ENCODE data around the gene FLRT2.
A peak's percentile ranks its signal among the peaks of the same experiment; 100 is the strongest.

Gene FLRT2

GRCh38 chr14:85531587-85532373 is 1.8 kb downstream of the FLRT2 start:
- peaks cover 0 to 45% of the 10 kb centered on the region in 2 donors for H3K4me1 ChIP-seq (ENCODE audit: control insufficient read depth in 1 of 2, insufficient read depth in 2 of 2, low read length in 2 of 2)
- H3K9me3 ChIP-seq (ENCODE audit: control insufficient read depth in 1 of 2, low read length in 2 of 2) = no peaks in the 10 kb centered on the region
- H3K27ac ChIP-seq (ENCODE audit: low read length) = peak overlapping the region; percentile 3
- H3K4me3 ChIP-seq (ENCODE audit: low read depth in 1 of 2, low read length in 2 of 2) = peak overlapping the region; percentile 58 to 69
- peaks cover 39% of the 10 kb centered on the region for H3K27me3 ChIP-seq (ENCODE audit: low read depth, low read length)
- H3K36me3 ChIP-seq (ENCODE audit: control insufficient read depth in 1 of 2, insufficient read depth in 2 of 2, low read length in 2 of 2) = no peaks in the 10 kb centered on the region

DNA sequence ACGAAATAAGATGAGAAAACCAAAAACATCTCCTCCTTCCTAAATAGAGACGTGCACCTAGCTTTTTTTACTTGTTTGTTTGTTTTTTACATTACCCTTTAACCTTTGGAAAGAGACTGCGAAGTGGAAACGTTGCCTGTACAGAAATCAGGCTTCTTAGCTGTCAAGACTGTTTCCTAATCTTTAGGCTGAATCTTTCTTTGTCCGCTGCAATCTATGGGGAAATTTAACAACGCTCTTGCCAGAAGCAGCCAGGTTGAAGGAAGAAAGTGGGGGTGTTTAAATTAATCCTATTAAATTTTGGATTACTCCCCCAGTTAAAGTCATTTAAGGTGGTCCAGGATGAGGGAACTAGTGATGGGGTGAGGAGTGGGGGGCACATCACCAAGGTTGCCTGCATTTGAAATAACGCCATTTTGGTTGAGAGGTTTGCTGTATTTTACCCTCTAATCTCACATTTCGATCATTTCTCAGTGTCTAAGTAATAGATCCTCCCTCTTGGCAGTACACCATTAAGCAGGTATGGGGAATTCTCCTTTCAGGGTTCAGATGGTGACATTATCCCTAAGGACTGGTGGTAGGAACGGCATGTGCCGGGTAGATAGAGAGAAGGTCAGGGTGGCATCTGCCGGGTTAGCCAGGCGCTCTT is 2.6 kb downstream of the FLRT2 start:
- Histone ChIP-seq H3K36me3 (ENCODE audit: control insufficient read depth in 1 of 2, insufficient read depth in 2 of 2, low read length in 2 of 2) (no peaks in the 10 kb centered on the region), H3K4me1 (ENCODE audit: control insufficient read depth in 1 of 2, insufficient read depth in 2 of 2, low read length in 2 of 2) (peaks cover 0 to 45% of the 10 kb centered on the region in 2 donors), H3K27me3 (ENCODE audit: low read depth, low read length) (peaks cover 39% of the 10 kb centered on the region), H3K4me3 (ENCODE audit: low read depth in 1 of 2, low read length in 2 of 2) (peak overlapping the region; percentile 58 to 69), H3K27ac (ENCODE audit: low read length) (peak overlapping the region; percentile 52), H3K9me3 (ENCODE audit: control insufficient read depth in 1 of 2, low read length in 2 of 2) (no peaks in the 10 kb centered on the region)

DNA sequence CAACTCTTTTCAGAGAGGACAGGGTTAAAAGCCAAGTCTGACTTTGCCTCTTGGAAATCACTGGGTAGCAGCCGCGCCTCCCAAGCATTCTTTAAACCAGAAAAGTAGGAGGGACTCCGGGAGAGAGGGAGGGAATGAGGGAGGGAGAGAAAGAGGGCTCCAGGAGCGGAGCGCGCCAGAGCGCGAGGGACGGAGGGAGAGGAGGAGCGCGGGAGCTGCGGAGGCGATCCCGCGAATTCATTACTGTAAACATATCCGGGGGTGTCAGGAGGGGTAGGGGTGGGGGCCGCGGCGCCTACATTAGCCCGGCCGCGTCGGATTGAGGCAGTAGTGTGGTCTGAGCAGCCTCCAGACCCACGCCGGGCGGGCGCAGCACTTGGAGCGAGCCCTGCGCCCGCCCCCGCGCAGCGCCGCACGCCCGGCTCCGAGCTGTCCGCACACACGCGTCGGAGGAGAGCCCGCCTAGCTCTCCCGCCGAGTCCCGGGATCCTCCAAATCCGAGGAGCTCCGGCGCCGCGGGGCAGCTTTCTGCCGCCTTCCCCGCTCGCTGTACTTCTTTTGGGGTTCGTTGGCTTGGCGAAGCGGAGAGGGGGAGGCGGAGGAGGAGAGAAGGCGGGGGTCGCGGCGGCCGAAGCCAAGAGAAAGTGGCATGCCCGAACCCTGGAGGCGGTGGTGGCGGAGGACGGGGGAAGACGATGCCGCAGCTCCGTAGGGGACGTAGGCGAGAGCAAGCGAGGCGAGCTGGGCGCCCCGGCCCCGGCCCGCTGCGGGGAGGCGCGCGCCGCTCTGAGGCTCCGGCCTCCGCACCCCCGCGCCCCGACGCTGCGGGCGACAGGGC is 3.3 kb downstream of the FLRT2 start:
- no peaks in the 10 kb centered on the region for H3K36me3 ChIP-seq (ENCODE audit: control insufficient read depth in 1 of 2, insufficient read depth in 2 of 2, low read length in 2 of 2)
- H3K9me3 ChIP-seq (ENCODE audit: control insufficient read depth in 1 of 2, low read length in 2 of 2) = no peaks in the 10 kb centered on the region
- H3K27ac ChIP-seq (ENCODE audit: low read length) = peak overlapping the region; percentile 52
- H3K27me3 ChIP-seq (ENCODE audit: low read depth, low read length) = peaks cover 39% of the 10 kb centered on the region
- peak overlapping the region; percentile 58 to 69 for H3K4me3 ChIP-seq (ENCODE audit: low read depth in 1 of 2, low read length in 2 of 2)
- peaks cover 0 to 45% of the 10 kb centered on the region in 2 donors for H3K4me1 ChIP-seq (ENCODE audit: control insufficient read depth in 1 of 2, insufficient read depth in 2 of 2, low read length in 2 of 2)

- no peaks in the 10 kb centered on the region for H3K9me3 ChIP-seq (ENCODE audit: control insufficient read depth in 1 of 2, low read length in 2 of 2)
- H3K27ac ChIP-seq (ENCODE audit: low read length) = peak overlapping the region; percentile 2
- H3K4me3 ChIP-seq (ENCODE audit: low read depth in 1 of 2, low read length in 2 of 2) = peak overlapping the region; percentile 52 to 69
- peaks cover 0 to 45% of the 10 kb centered on the region in 2 donors for H3K4me1 ChIP-seq (ENCODE audit: control insufficient read depth in 1 of 2, insufficient read depth in 2 of 2, low read length in 2 of 2)
- peaks cover 39% of the 10 kb centered on the region for H3K27me3 ChIP-seq (ENCODE audit: low read depth, low read length)
- H3K36me3 ChIP-seq (ENCODE audit: control insufficient read depth in 1 of 2, insufficient read depth in 2 of 2, low read length in 2 of 2) = no peaks in the 10 kb centered on the region
Observed at GRCh38 chr14:85533861-85534291, 3.9 kb downstream of the FLRT2 start.

DNA sequence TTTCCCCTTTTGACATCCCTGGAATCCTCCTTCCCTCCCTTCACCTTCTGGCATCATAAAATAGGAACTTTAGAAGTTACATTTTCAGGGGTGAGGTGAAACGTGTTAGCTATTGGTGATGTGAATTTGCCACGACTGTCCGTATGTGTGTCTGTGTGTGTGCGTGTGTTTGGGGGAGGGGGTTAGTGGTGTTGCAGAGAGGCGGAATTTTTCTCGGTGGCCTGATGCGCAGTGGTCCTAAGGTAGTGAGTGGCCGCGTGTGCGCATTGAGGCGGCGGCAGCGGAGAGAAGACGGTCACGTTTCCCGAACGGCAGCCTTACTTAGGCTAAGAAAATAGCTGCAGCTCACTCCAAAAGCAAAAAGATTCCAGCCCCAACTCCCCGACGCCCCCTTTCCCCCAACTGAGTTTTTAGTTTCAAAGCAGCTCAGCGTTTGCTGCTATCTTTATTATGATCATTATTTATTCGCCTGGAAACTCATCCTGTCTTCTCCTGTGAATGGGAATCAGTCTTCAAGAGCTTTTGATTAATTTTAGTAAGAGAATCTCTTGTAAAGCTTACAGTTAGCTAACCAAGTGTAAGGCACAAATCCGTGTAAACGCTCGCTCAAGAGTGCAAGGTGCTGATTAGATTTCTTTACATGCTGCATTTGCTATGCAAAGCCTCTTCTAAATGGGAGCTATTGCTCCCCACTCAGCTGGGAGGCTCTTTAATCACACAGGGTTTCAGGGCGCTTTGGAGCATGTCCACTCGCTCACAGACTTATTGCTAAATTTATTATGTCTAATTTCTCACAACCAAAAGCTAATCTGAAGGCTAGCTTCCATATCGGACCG is 4.7 kb downstream of the FLRT2 start:
- peaks cover 0 to 39% of the 10 kb centered on the region in 2 donors for H3K4me1 ChIP-seq (ENCODE audit: control insufficient read depth in 1 of 2, insufficient read depth in 2 of 2, low read length in 2 of 2)
- H3K27ac ChIP-seq (ENCODE audit: low read length) = peak overlapping the region; percentile 2
- no peaks in the 10 kb centered on the region for H3K9me3 ChIP-seq (ENCODE audit: control insufficient read depth in 1 of 2, low read length in 2 of 2)
- peak overlapping the region; percentile 52 to 69 for H3K4me3 ChIP-seq (ENCODE audit: low read depth in 1 of 2, low read length in 2 of 2)
- no peaks in the 10 kb centered on the region for H3K36me3 ChIP-seq (ENCODE audit: control insufficient read depth in 1 of 2, insufficient read depth in 2 of 2, low read length in 2 of 2)
- peaks cover 33% of the 10 kb centered on the region for H3K27me3 ChIP-seq (ENCODE audit: low read depth, low read length)

- Histone ChIP-seq H3K27ac (ENCODE audit: low read length) (no peak overlapping the region), H3K27me3 (ENCODE audit: low read depth, low read length) (peaks cover 26% of the 10 kb centered on the region), H3K4me3 (ENCODE audit: low read depth in 1 of 2, low read length in 2 of 2) (peak overlapping the region; percentile 37 to 69), H3K4me1 (ENCODE audit: control insufficient read depth in 1 of 2, insufficient read depth in 2 of 2, low read length in 2 of 2) (peaks cover 0 to 33% of the 10 kb centered on the region in 2 donors), H3K36me3 (ENCODE audit: control insufficient read depth in 1 of 2, insufficient read depth in 2 of 2, low read length in 2 of 2) (no peaks in the 10 kb centered on the region), H3K9me3 (ENCODE audit: control insufficient read depth in 1 of 2, low read length in 2 of 2) (no peaks in the 10 kb centered on the region)
Observed at GRCh38 chr14:85535321-85535720, 5.4 kb downstream of the FLRT2 start.

DNA sequence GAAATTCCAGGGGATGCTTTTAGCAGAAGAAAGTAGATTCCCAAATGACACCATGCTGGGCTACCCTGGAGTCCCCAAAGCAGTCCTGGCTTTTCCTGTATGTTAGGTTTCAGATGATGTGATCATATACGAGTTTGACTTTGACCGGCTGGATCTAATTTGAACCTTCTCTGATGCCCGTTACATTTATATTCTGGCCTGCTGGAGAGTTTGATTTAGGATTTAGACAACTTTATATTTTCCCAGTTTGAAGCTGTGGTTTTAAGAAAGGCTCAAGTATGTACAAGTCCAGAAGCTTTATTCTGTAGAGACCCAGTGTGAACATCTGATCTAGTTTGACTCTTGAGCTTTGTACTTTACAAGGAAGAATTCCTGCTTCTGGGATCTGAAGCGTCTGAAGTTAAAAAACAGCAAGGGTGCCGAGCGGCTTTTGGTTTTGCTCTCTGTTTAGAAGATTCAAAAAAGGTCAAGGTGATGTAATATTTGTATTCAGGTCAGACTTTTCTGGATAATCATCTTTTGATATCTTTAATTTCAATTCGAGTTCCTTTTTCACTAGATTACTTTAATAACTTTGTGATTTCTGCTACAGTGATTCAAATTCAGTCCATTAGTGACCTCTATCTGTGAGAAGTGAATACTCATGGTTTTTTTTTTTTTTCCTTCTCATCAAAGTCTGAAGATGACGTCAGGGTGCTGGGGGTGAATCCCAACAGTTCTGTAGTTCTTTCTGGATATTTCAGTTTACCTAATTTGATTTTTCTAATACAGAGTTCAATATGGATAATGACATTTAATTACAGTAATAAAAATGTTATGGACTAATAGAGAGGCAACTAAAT is 6.3 kb downstream of the FLRT2 start:
- Histone ChIP-seq H3K4me3 (ENCODE audit: low read depth in 1 of 2, low read length in 2 of 2) (peak overlapping the region; percentile 13 to 18), H3K27me3 (ENCODE audit: low read depth, low read length) (peaks cover 18% of the 10 kb centered on the region), H3K4me1 (ENCODE audit: control insufficient read depth in 1 of 2, insufficient read depth in 2 of 2, low read length in 2 of 2) (peaks cover 0 to 24% of the 10 kb centered on the region in 2 donors), H3K27ac (ENCODE audit: low read length) (no peak overlapping the region), H3K9me3 (ENCODE audit: control insufficient read depth in 1 of 2, low read length in 2 of 2) (no peaks in the 10 kb centered on the region), H3K36me3 (ENCODE audit: control insufficient read depth in 1 of 2, insufficient read depth in 2 of 2, low read length in 2 of 2) (no peaks in the 10 kb centered on the region)

- H3K27ac ChIP-seq (ENCODE audit: low read length) = no peak overlapping the region
- H3K27me3 ChIP-seq (ENCODE audit: low read depth, low read length) = peaks cover 12% of the 10 kb centered on the region
- peaks cover 0 to 18% of the 10 kb centered on the region in 2 donors for H3K4me1 ChIP-seq (ENCODE audit: control insufficient read depth in 1 of 2, insufficient read depth in 2 of 2, low read length in 2 of 2)
- no peaks in the 10 kb centered on the region for H3K36me3 ChIP-seq (ENCODE audit: control insufficient read depth in 1 of 2, insufficient read depth in 2 of 2, low read length in 2 of 2)
- H3K4me3 ChIP-seq (ENCODE audit: low read depth in 1 of 2, low read length in 2 of 2) = peak overlapping the region in 1 of 2 donors; percentile 13
- H3K9me3 ChIP-seq (ENCODE audit: control insufficient read depth in 1 of 2, low read length in 2 of 2) = no peaks in the 10 kb centered on the region
Observed at GRCh38 chr14:85536833-85537190, 6.9 kb downstream of the FLRT2 start.

GRCh38 chr14:85537526-85537925 is 7.6 kb downstream of the FLRT2 start:
- H3K36me3 ChIP-seq (ENCODE audit: control insufficient read depth in 1 of 2, insufficient read depth in 2 of 2, low read length in 2 of 2) = no peaks in the 10 kb centered on the region
- peaks cover 6% of the 10 kb centered on the region for H3K27me3 ChIP-seq (ENCODE audit: low read depth, low read length)
- no peak overlapping the region for H3K27ac ChIP-seq (ENCODE audit: low read length)
- no peak overlapping the region for H3K4me3 ChIP-seq (ENCODE audit: low read depth in 1 of 2, low read length in 2 of 2)
- peaks cover 0 to 11% of the 10 kb centered on the region in 2 donors for H3K4me1 ChIP-seq (ENCODE audit: control insufficient read depth in 1 of 2, insufficient read depth in 2 of 2, low read length in 2 of 2)
- H3K9me3 ChIP-seq (ENCODE audit: control insufficient read depth in 1 of 2, low read length in 2 of 2) = no peaks in the 10 kb centered on the region

DNA sequence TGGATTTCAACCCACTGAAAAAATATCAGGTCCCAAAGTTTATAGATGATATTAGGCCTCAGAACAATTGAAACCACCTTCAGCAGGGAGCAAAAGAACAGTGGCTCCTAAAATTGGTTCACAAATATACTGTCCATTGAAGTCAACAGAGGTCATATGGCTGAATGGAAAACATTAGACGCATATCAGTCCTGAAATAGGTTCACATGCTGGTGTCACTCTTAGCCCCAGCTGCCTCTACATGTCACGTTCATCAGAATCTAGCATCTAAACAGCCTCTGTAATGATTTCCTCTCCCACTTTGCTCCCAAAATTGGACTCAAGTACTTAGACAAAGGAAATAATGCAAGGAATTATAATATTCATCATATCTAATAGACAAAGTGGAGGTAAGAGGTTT is 8.7 kb downstream of the FLRT2 start:
- Histone ChIP-seq H3K27ac (ENCODE audit: low read length) (no peak overlapping the region), H3K4me1 (ENCODE audit: control insufficient read depth in 1 of 2, insufficient read depth in 2 of 2, low read length in 2 of 2) (no peaks in the 10 kb centered on the region), H3K27me3 (ENCODE audit: low read depth, low read length) (no peaks in the 10 kb centered on the region), H3K36me3 (ENCODE audit: control insufficient read depth in 1 of 2, insufficient read depth in 2 of 2, low read length in 2 of 2) (no peaks in the 10 kb centered on the region), H3K4me3 (ENCODE audit: low read depth in 1 of 2, low read length in 2 of 2) (no peak overlapping the region), H3K9me3 (ENCODE audit: control insufficient read depth in 1 of 2, low read length in 2 of 2) (no peaks in the 10 kb centered on the region)
